ENCODE data around the gene GCFC2.
"Not testable (repeated sequence)": the region's sequence is repeated elsewhere in the genome, so short reads cannot be mapped to it uniquely, and the experiment has no call there.

Gene GCFC2

DNA sequence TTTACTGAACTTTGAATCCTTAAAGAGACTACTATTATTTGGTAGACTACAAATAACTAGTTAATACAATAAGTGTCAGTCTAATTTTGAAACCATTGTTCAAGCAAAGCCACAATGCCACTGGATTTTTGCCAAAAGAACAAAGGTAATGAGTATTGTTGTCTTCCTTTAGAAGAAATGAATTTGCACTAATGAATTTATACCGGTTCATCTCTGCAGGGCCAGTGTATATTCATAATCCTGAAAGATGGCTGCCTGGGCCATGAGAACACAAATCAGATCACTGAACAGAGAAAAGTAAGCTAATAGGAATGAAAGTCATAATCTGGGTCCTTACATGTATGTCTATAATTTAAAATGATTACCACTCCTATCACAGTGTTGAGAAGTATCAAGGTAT, 31.2 kb downstream of the GCFC2 start:
- DNase-seq = no peak

GRCh38 chr2:75676464-75676863, 34.3 kb downstream of the GCFC2 start:
- DNase-seq = no peak

DNA sequence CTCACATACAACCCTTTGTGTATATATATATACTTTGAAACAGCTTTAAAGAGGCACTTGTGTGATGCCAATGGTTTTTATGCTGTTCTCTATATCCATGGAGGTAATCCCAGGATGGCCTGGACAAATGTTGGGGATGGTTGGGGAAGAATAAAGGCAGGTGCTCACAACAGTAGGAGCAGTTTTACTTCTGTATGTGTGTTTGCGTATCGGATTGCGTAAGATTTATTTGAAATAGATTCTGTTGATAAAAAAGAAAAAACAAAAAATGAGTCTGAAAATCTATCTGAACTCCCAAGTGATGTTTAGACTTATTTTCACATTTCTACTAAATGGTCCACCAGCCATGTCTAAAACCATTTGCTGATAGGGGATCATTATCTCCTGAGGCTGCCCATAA, 34.8 kb downstream of the GCFC2 start:
- DNase-seq = no peak

GRCh38 chr2:75675423-75675822, 35.3 kb downstream of the GCFC2 start:
- DNase-seq = not testable (repeated sequence)

GRCh38 chr2:75667884-75668283, 42.8 kb downstream of the GCFC2 start:
- DNase-seq = no peak

DNA sequence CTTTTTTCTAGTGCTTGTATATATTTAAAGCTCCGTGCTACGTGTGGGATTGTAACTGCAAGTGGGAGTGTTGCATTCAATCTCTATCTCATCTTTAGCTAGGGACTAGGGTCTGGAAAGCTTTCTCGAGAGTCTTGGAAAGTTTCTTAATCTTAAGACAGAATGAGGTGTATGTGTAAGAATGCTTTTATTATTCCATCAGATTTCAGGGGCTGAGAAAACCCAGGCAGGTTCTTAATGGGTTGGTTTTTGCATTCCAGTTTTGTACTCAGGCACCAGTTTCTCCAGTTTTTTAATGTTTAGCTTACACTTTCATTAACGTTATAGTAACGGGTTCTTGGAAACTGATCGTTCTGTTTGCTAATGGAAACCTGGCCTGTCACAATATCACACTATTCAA, 43.8 kb downstream of the GCFC2 start:
- DNase-seq = no peak

- DNase-seq = no peak
Observed at GRCh38 chr2:75657798-75658197, 52.9 kb downstream of the GCFC2 start.

- no peak for DNase-seq
Observed at GRCh38 chr2:75656563-75656962, 54.2 kb downstream of the GCFC2 start.

DNA sequence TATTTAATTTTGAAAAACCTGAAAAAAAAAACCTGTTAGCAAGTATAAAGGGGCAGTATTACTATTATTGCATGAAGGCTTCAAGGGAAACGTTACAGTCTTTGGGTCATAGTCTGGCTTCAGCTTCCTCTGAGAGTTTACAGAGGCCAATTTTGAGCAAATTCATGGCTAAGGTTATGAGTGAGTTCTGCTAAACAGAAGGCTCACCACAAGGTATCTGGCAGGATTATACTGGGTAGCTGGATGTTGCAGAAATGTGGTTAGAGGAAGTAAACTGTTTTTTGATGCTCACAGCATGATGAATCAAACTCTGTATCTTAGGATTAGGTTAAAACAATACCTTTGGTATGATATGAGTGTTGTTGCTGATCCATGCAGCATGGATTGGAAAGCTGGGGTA, 54.9 kb downstream of the GCFC2 start:
- DNase-seq = peak; percentile 28

GRCh38 chr2:75654012-75654411, 56.7 kb downstream of the GCFC2 start:
- DNase-seq = no peak

DNA sequence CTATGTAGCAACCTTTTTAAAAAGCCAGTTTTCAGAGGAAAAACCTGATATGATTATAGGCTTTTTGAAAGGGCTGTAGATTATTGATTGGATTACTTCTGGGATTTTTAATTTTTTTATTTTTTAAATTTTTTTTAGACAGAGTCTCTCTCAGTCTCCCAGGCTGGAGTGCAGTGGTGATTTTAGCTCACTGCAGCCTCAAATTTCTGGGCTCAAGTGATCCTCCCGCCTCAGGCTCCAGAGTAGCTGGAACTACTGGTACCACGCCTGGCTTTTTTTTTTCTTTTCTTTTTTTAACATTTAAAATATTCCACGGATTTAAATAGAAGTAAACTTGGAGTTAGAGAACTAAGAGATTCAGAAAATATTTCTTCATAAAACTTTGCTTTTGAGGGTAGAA, 62.9 kb downstream of the GCFC2 start:
- DNase-seq = no peak

- peak; percentile 90 for DNase-seq
Observed at GRCh38 chr2:75646583-75647425, 63.9 kb downstream of the GCFC2 start, which contains the start of gene MRPL19. MRPL19 (plus strand) TSS chr2:75646783; CDS start chr2:75646808, 25 bp downstream.

GRCh38 chr2:75646090-75646582, 64.6 kb downstream of the GCFC2 start:
- no peak for DNase-seq

DNA sequence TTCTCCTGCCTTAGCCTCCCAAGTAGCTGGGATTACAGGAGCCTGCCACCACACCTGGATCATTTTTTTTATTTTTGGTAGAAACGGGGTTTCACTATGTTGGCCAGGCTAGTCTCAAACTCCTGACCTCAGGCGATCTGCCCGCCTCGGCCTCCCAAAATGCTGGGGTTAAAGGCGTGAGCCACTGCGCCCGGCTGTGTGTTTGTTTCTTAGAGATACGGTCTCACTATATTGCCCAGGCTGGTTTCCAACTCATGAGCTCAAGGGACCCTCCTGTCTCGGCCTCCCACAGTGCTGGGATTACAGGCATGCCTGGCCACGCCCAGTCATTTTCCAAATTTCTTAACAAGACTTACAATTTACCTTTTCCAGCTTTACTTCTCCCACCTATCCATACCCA, 65.1 kb downstream of the GCFC2 start:
- no peak for DNase-seq

- DNase-seq = no peak
Observed at GRCh38 chr2:75643980-75644379, 66.7 kb downstream of the GCFC2 start.

- no peak for DNase-seq
Observed at GRCh38 chr2:75641587-75641986, 69.1 kb downstream of the GCFC2 start.

DNA sequence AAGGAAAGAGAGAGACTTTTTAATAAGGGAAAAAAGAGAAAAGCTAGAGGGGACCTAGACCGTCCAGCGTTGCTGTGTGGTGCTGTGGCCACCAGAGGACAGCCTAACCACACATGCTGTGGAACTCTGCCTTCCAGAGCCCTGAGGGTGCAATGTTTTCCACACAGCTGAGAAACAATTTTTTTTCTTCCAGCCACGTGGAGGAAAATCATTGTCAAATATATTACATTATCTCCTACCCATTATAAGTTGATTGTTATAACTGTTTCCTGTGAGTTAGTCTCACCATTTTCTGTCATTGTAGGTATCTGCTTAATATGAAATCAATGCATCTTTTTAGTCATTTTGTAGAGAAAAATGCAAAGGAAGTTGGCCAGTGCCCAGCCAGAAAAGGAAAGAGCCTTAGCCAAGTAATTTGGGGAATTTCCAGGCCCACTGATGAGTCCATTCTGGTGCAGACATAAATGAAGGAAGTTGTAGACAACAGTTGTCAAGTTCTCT, 70.0 kb downstream of the GCFC2 start:
- DNase-seq = peak; percentile 24

GRCh38 chr2:75637568-75637967, 73.1 kb downstream of the GCFC2 start:
- no peak for DNase-seq

GRCh38 chr2:75634945-75635344, 75.8 kb downstream of the GCFC2 start:
- no peak for DNase-seq

GRCh38 chr2:75633620-75634019, 77.1 kb downstream of the GCFC2 start:
- no peak for DNase-seq

DNA sequence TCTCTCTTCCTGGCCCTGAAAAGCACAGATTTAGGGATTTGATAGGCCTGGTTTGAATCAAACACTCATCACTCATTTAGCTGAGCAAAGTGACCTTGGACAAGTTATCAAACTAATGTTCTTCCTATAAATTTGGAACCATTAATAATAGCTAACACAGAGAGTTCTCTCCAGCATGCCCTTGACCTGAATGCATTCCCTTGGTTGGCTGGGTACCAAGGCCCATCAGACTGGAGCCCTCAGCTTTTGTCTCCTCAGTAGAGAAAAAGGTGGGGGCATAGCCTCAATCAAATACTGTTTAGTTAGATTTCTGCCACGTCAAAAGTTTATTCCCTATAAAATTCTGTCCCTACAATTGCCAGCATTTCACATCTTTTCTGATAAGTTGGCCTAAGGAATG, 77.9 kb downstream of the GCFC2 start:
- no peak for DNase-seq

- DNase-seq = no peak
Observed at GRCh38 chr2:75632091-75632701, 78.5 kb downstream of the GCFC2 start.

DNA sequence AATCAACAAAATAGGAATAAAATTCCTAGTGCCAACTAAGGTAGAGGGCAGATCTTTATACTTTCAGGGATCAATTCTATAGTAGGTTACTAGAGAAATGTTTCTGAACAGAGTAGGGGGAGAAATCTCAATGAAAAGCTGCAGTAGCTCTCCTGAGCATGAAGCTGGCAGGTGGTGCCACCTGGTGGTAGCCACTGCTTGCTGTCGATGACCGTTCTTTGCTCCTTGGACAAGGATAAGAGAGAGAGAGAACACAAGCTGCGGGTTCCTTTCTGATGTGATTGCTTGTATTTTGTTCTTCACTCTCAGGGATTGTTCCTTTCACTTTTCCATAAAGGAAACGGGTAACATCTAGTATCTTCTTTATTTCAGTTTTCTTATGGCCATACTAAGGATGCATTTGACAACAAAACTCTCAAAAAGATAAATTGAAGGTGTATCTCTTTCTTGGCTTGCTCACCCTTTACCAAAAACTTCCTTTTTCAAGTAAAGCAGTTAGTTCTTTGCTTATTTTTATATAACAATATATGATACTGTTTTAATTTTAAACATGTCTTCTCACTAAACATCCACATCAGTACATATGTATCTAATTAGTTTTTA, 82.7 kb downstream of the GCFC2 start:
- peak; percentile 37 for DNase-seq

GRCh38 chr2:75622929-75623328, 87.8 kb downstream of the GCFC2 start:
- no peak for DNase-seq
